GM23248 (cell line): ENCODE data around the gene FRMD3.

Experiments used
- EZH2 ChIP-seq: fragments of 200-600 bp; sonication (generic); IDR thresholded peaks from 2 replicates; pipeline ENCODE4 v1.6.1; 2018; ENCODE audit warnings: antibody characterized with exemption, mild to moderate bottlenecking; ENCODE audit not compliant: insufficient read depth, poor library complexity, severe bottlenecking
- EZH2phosphoT487 ChIP-seq: fragments of 200-600 bp; sonication (generic); IDR thresholded peaks from 2 replicates; pipeline ENCODE4 v1.6.1; 2018; ENCODE audit warnings: antibody characterized with exemption, moderate library complexity, mild to moderate bottlenecking, low read depth; ENCODE audit not compliant: insufficient read depth

GRCh38 chr9:83430681-83431080, 107.5 kb downstream of the FRMD3 start:
- no peak for TF ChIP-seq EZH2
- no peak for TF ChIP-seq EZH2phosphoT487
